Mammary epithelial cell (primary cell): ENCODE data around the gene MYH7.

ENCODE experiments used
- CTCF ChIP-seq, 2 donors: IDR thresholded peaks in 1 of 2; conservative IDR thresholded peaks in 1 of 2; 2 replicates each; pipeline ENCODE4 v1.5.1; 2011 to 2012; ENCODE audit warnings: inconsistent platforms in 2 of 2, low read length in 2 of 2, mild to moderate bottlenecking in 2 of 2, control low read depth in 1 of 2, low read depth in 1 of 2; ENCODE audit not compliant: insufficient read depth in 1 of 2; ENCODE audit errors: extremely low read depth in 1 of 2
- EZH2 ChIP-seq: IDR thresholded peaks from 2 replicates; pipeline ENCODE4 v1.6.1; 2012; ENCODE audit warnings: low read length, inconsistent platforms, borderline replicate concordance

GRCh38 chr14:23414254-23414653 is 21.2 kb downstream of the MYH7 start:
- TF ChIP-seq EZH2, result no peak
- no peak for TF ChIP-seq CTCF (conservative IDR thresholded peaks at IDR 0.05 in 1 of 2, IDR thresholded peaks at IDR 0.05 in 1 of 2; ENCODE audit: extremely low read depth in 1 of 2, insufficient read depth in 1 of 2, low read depth in 1 of 2, low read length in 2 of 2)
